H1 (cell line): Measurements from ENCODE around the gene ASIP. TPM values are rescaled to one million over a fixed set of nuclear protein-coding genes. Genes with fewer than 3 reads are reported as not detected.

Source experiments
- ZNF274 ChIP-seq: IDR thresholded peaks from 2 replicates; pipeline ENCODE4 v1.7.0; 2012; ENCODE audit warnings: low read length, borderline replicate concordance; ENCODE audit errors: extremely low read depth
- polyA plus RNA-seq, 7 experiments: library from polyadenylated mRNA; depleted of rRNA in 3 of 7; stranded (reverse) in 5 of 7; unstranded in 2 of 7; fragments of >200 nt in 5 of 7; fragments of 200-250 nt in 2 of 7; gene quantifications; 1 replicate in 5 of 7; 2 replicates in 1 of 7; 4 replicates in 1 of 7; pipeline versions ENCODE4 v1.2.1 to v1.2.3, GENCODE V29; 2011 to 2013; ENCODE audit warnings: missing spikeins in 2 of 7, mixed read lengths in 2 of 7
- total RNA-seq: library from RNA; stranded (reverse); fragmentation: NEBNext Ultra II Directional; extraction: Animal tissue kit (Norgen Biotek cat#: 25700); gene quantifications from 2 replicates; pipeline ENCODE4 v1.2.1, GENCODE V29; 2021

Gene ASIP
- total and polyA plus RNA-seq, 2 of the 8 experiments (the other 6 are each of a cell fraction or from before 2014, with no cell fraction given): not detected

GRCh38 chr20:34199183-34199582, 42.0 kb upstream of the ASIP start (continued):
- TF ChIP-seq ZNF274: no peak
